Measurements from ENCODE around the gene C7. TPM values are rescaled to one million over a fixed set of nuclear protein-coding genes. Genes with fewer than 3 reads are reported as not detected.

C7 gene
- total RNA-seq, 1 donor from 2014 or later = under 0.01 TPM

- no peak for DNase-seq
These were observed 19.7 kb downstream of the C7 start for GRCh38 chr5:40928886-40929448.

DNA sequence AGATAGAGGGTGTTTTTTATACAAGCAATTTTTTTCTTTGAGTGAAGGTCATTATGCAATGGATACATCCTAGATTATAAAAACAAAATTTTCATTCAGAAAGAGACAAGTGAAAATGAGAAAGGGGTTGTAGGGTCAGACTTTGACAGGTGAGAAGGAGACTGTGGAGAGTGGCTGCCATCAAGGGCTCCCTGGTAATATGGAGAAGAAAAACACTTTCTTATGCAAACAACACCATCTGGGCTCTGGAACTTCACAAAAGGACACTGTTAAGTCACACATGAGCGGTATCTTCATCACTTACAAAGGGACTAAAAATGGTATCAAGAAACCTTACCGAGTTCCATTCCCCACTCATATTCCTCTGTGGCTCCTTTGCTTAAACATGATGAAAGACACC lies 23.5 kb downstream of the C7 start:
- DNase-seq = no peak

DNA sequence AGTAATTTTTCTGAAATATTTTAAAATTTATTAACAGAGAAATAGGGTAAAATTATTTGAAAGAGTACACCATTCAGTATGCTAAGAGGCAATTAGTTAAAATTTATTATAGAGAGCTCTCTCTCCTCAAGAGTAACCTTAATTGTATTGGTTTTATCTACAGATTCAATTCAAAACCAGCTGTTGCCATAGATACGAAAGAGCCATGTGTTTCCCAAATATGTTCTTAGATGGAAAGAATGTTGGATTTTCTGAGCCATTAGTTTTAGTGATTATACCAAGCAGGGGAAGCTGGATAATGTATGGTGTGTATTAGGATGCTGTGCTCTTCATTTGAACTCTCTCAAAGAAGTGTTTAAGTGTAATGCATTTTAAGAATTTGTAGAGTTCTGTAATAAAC lies 27.8 kb downstream of the C7 start:
- DNase-seq = no peak

- DNase-seq = no peak
These were observed 30.5 kb downstream of the C7 start for GRCh38 chr5:40939753-40940152.

GRCh38 chr5:40945111-40945510 lies 35.8 kb downstream of the C7 start:
- DNase-seq = no peak

- DNase-seq = peak; percentile 45
These were observed 46.0 kb downstream of the C7 start for GRCh38 chr5:40955313-40955712.

GRCh38 chr5:40957048-40957447 lies 47.8 kb downstream of the C7 start:
- no peak for DNase-seq

DNA sequence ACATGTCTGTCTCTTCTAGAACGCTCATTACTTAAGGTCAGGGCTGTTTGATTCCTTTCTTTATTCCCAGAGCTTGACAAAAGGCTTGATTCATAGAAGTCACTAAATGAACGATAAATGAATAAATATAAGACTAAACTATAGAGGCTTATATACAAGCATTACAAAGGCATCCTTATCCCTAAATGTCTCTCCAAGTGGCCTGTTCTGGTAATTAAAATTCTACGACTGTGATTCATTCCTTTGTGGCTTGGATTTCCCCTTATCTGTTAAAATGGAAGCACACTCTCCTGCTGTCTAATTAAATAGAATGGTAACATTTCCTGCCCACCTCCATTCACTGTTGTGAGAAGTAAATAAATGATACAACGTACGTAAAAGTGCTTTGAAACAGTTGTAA lies 49.5 kb downstream of the C7 start:
- no peak for DNase-seq

DNA sequence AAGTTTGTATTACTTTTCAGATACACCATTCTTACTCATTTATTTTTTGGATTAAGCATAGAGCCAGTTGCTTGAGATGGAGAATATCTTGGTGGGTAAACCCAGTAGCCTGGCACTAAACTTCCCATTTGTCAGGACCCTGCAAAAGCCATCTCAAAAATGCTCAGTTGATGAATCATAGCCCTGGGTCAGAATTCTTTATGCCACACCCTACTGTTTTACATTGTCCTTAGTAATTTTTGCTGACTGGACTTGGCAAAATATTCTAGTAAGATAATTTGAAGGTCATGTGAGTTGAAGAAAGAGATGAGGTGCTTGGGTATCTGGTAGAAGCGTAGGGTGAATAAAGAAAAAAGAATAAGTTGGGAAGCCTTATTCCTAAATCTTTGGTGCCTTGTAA lies 50.7 kb downstream of the C7 start:
- no peak for DNase-seq

- DNase-seq = no peak
These were observed 53.1 kb downstream of the C7 start for GRCh38 chr5:40962207-40962955.

DNA sequence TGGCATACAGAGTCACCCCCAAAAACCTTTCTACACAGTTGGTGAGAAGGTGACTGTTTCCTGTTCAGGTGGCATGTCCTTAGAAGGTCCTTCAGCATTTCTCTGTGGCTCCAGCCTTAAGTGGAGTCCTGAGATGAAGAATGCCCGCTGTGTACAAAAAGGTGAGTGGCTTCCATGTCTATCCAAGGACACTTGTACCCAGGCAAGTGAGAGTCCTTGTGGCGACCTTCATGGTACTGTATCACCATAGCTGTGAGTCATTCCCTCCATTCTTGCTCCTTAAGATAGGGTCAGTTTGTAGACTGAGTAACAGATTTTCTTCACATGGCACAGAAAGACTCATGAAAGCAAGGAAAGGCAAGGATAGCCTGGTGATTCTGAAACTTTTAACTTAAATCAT lies 63.1 kb downstream of the C7 start:
- DNase-seq = no peak

- DNase-seq = no peak
These were observed 64.2 kb downstream of the C7 start for GRCh38 chr5:40973364-40974004.

DNA sequence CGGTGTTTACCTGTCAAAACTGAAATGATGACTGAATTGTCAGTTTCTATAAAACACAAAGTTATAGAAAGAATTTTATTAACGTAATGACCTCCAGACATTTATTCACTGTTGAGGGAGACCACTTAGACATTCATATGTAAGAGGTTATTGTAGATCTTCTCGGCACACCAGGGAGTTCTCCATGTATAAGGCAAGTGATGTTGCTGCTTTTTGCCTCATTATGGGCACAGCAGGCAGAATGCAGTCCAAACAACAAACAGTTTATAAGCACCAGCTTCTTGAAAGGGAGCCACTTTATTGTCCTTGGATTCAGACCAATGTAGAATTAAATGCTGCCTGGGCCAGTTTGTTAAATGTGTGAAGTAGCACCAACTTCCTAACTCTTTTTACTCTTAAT lies 66.7 kb downstream of the C7 start:
- DNase-seq = no peak

DNA sequence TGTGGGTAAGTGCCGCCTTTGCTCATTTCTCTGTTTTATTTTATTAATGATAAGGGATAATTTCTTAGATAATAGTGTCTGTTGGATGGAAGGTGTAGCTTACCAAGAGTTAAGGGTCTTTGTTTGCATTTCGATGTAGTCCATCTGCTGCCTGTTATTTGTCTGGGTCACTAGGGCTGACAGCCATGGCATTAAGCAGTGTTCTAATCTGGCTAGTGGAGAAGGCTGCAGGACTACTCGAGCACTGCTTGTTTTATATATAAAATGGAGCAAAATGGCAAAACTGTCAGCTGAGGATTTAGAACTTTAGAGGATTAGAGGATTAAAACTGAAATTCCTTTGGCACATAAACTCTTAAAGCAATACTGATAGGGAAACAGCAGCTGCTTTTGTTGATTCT lies 67.5 kb downstream of the C7 start:
- no peak for DNase-seq

- no peak for DNase-seq
These were observed 72.1 kb downstream of the C7 start for GRCh38 chr5:40981420-40981819.

DNA sequence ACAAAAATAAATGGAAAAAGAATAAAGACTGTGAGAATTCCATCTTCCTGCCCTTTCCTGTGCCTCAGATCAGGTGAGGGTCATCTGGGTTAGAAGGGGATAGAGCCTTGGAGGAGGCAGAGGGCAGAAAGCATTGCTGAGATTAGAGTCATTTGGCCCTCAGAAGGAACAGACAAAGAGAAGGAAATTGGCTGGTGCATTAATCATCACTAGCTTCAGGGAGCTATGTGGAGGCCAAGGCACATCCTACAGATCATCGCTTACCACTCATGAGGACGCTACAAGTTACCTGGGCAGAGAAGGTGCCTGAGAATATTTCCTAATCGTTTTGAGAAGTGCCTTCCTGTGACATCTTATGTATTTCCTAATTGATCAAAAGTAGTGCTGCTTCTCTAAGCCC lies 74.5 kb downstream of the C7 start:
- no peak for DNase-seq

- no peak for DNase-seq
These were observed 75.6 kb downstream of the C7 start for GRCh38 chr5:40984884-40985283.

- no peak for DNase-seq
These were observed 76.2 kb downstream of the C7 start for GRCh38 chr5:40985501-40985900.

GRCh38 chr5:40986666-40987065 lies 77.4 kb downstream of the C7 start:
- no peak for DNase-seq

DNA sequence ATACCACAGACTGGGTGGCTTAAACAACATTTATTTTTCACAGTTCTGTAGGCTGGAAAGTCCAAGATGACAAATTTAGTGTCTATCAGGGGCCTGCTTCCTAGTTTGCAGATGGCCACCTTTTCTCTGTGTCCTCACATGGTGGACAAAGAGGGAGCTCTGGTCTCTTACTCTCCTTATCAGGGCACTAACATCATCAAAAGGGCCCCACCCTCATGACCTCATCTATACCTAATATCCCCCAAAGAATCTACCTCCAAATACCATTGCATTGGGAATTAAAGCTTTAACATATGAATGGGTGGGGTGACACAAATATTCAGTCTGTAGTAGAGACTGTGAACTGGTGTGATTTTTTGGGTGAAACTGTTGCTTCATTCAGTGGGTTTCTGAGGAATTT lies 78.1 kb downstream of the C7 start:
- no peak for DNase-seq

DNA sequence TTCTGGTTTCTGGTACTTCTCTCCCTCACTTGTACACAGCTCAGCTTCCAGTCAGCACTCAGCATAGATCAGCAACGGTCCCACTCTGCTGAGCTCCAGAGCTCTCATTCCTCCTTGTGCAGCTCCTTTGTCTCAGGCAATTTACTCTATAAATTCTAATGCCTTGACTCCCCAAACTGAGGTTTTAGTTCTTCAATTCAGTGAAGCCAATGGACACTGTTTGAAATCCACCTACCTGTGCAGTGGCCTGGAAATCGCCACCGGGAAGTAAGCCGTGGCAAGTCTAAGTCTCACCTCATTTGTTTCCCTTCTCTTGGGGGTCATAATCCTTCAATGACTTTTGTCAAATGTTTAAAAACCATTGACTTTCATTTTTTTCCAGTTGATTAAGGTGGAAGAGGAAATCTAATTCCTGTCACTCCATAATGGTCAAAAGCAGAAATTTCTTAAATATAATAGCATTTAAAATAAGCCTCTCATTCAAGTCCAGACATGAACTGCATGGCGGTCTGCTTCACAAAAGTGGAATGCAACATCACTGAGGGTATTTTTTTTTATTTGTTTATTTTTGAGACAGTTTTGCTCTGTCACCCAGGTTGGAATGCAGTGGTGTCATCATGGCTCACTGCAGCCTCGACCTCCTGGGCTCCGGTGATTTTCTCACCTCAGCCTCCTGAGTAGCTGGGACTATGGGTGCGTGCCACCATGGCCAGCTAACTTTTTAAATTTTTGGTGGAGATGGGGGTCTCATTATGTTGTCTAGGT lies 79.6 kb downstream of the C7 start:
- DNase-seq = no peak

DNA sequence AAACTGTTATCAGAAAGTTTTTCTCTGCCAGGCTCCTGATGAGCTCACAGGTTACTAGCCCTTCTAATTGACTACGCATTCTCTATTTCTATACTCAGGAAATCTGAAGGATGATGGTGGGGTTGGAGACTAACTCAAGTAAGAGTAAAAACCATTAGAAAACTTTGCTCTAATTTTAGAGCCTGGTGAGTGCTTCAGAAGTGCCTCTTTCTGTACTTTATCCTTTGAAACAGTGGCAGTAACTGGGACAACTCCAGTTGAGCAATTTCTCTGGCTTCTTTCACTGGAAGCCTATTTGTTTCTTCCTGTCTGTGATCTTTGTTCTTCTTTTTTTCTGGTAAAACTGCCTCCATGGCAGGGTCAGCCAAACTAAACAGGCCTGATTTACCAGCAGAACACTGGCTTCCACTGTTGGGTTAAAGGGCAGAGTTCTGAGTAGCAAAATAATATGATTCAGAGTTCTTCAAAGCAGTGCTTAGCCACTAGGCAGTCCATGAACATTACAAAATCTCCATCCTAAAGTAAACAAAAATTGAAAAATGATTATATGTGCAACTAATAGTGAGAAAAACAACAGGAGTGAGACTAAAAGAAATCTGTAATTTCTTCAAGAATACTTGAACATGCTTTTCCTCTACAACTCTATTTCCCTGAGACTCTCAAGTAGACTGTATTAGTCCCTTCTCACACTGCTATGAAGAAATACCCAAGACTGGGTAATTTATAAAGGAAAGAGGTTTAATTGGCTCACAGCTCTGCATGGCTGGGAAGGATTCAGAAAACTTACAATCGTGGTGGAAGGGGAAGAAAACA lies 82.1 kb downstream of the C7 start:
- no peak for DNase-seq

Measured in dermis blood vessel endothelial cell (primary cell).